ENCODE measurements around the gene TFB1M.
A peak's percentile ranks its signal among the peaks of the same experiment; 100 is the strongest.

TFB1M gene

DNA sequence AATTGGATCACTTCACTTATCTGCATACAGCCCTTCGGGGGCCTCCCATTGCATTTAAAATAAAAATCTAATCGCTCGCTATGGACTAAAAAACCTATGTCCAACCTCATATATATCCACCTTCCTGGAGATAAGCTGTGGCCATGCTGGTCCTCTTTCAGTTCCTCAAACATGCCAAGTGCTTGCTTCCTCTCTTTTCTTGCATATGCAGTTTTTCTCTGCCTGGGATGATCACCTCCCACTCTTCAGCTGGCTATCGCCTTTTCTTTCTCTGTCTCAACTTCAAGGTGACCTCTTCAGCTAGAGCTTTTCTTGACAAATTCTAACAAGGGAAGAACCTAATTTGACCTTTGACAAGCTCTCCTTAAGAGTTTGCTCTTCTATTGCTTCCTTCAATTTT lies 5.6 kb upstream of the TFB1M start:
- no peaks in the 10 kb centered on the region for H3K36me3 ChIP-seq (ENCODE audit: control insufficient read depth in 1 of 2, insufficient read depth in 2 of 2, low read depth in 1 of 2, low read length in 2 of 2)
- no peak overlapping the region for H2BK120ac ChIP-seq (ENCODE audit: low read depth, low read length)
- no peak overlapping the region for H2AFZ ChIP-seq (ENCODE audit: low read depth, low read length)
- H4K8ac ChIP-seq (ENCODE audit: low read length) = no peak overlapping the region
- H3K79me1 ChIP-seq (replicated peaks; ENCODE audit: low read length, poor library complexity, severe bottlenecking) = no peaks in the 10 kb centered on the region
- H2BK15ac ChIP-seq (ENCODE audit: low read depth, poor library complexity, severe bottlenecking) = no peak overlapping the region
- no peak overlapping the region for H3K18ac ChIP-seq (ENCODE audit: low read depth in 1 of 2, low read length in 2 of 2)
- WGBS = 94% methylated on average over 4 of the region's 4 CpGs
- no peak overlapping the region for H3K9ac ChIP-seq (ENCODE audit: low read length)
- no peak overlapping the region for H3K4ac ChIP-seq (ENCODE audit: low read depth in 1 of 2, low read length in 2 of 2)
- no peak overlapping the region for H3K4me3 ChIP-seq (ENCODE audit: insufficient read depth in 1 of 2, low read depth in 1 of 2, low read length in 2 of 2)
- no peak overlapping the region for H4K91ac ChIP-seq (ENCODE audit: low read length)
- no peak overlapping the region for H2BK5ac ChIP-seq (ENCODE audit: low read depth, low read length, poor library complexity, severe bottlenecking)
- no peak overlapping the region for H2AK5ac ChIP-seq (ENCODE audit: low read length, severe bottlenecking)
- no peak overlapping the region for H3K14ac ChIP-seq (ENCODE audit: low read length in 2 of 2)
- no peak overlapping the region for H3K27ac ChIP-seq (ENCODE audit: low read length, poor library complexity, severe bottlenecking)
- H3K27me3 ChIP-seq (ENCODE audit: control insufficient read depth in 1 of 2, insufficient read depth in 1 of 2, low read length in 2 of 2) = no peaks in the 10 kb centered on the region
- H3K9me3 ChIP-seq (ENCODE audit: control insufficient read depth, low read length) = no peaks in the 10 kb centered on the region
- no peak overlapping the region for H3K23ac ChIP-seq (ENCODE audit: low read length in 2 of 2)
- H2BK12ac ChIP-seq (ENCODE audit: low read length in 2 of 2) = no peak overlapping the region
- no peaks in the 10 kb centered on the region for H3K4me1 ChIP-seq (ENCODE audit: control insufficient read depth, insufficient read depth, low read depth, low read length)
- H3K4me2 ChIP-seq (ENCODE audit: low read length, poor library complexity, severe bottlenecking) = no peak overlapping the region
- DNase-seq = no peak

DNA sequence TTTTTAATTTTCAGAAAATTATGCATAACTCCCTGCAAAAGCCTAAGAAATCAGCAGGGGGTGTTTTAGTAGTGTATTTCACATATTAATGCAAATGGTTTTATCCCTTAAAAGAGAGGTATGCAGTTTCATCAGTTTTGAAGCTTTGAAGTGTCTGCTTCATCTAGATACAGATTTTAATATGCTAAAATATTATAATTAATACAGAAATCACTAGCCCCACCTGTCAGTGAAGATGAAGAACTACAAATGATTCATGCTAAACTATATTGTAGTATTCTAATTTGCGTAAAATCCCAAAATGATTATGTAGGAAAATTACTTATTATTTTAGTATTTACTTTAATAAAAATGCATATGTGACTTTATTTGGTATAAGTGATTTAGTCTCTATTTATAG lies 2.9 kb upstream of the TFB1M start:
- no peak overlapping the region for H3K23ac ChIP-seq (ENCODE audit: low read length in 2 of 2)
- no peak overlapping the region for H3K4me2 ChIP-seq (ENCODE audit: low read length, poor library complexity, severe bottlenecking)
- H2AFZ ChIP-seq (ENCODE audit: low read depth, low read length) = no peak overlapping the region
- no peak overlapping the region for H3K27ac ChIP-seq (ENCODE audit: low read length, poor library complexity, severe bottlenecking)
- H3K9ac ChIP-seq (ENCODE audit: low read length) = no peak overlapping the region
- no peaks in the 10 kb centered on the region for H3K9me3 ChIP-seq (ENCODE audit: control insufficient read depth, low read length)
- no peak overlapping the region for H2BK120ac ChIP-seq (ENCODE audit: low read depth, low read length)
- H4K91ac ChIP-seq (ENCODE audit: low read length) = no peak overlapping the region
- no peak overlapping the region for H2BK15ac ChIP-seq (ENCODE audit: low read depth, poor library complexity, severe bottlenecking)
- no peak overlapping the region for H4K8ac ChIP-seq (ENCODE audit: low read length)
- peaks cover 7% of the 10 kb centered on the region for H3K79me1 ChIP-seq (replicated peaks; ENCODE audit: low read length, poor library complexity, severe bottlenecking)
- no peaks in the 10 kb centered on the region for H3K4me1 ChIP-seq (ENCODE audit: control insufficient read depth, insufficient read depth, low read depth, low read length)
- H3K4ac ChIP-seq (ENCODE audit: low read depth in 1 of 2, low read length in 2 of 2) = no peak overlapping the region
- H3K27me3 ChIP-seq (ENCODE audit: control insufficient read depth in 1 of 2, insufficient read depth in 1 of 2, low read length in 2 of 2) = no peaks in the 10 kb centered on the region
- H3K36me3 ChIP-seq (ENCODE audit: control insufficient read depth in 1 of 2, insufficient read depth in 2 of 2, low read depth in 1 of 2, low read length in 2 of 2) = peaks cover 0 to 6% of the 10 kb centered on the region in 2 experiments
- H3K14ac ChIP-seq (ENCODE audit: low read length in 2 of 2) = no peak overlapping the region
- H2BK5ac ChIP-seq (ENCODE audit: low read depth, low read length, poor library complexity, severe bottlenecking) = no peak overlapping the region
- H3K18ac ChIP-seq (ENCODE audit: low read depth in 1 of 2, low read length in 2 of 2) = no peak overlapping the region
- DNase-seq = no peak
- no CpG with 5 or more reads among the region's 1 CpG for WGBS
- no peak overlapping the region for H2BK12ac ChIP-seq (ENCODE audit: low read length in 2 of 2)
- H2AK5ac ChIP-seq (ENCODE audit: low read length, severe bottlenecking) = no peak overlapping the region
- no peak overlapping the region for H3K4me3 ChIP-seq (ENCODE audit: insufficient read depth in 1 of 2, low read depth in 1 of 2, low read length in 2 of 2)

- Histone ChIP-seq H3K18ac (ENCODE audit: low read depth in 1 of 2, low read length in 2 of 2) (no peak overlapping the region), H3K4me3 (ENCODE audit: insufficient read depth in 1 of 2, low read depth in 1 of 2, low read length in 2 of 2) (no peak overlapping the region), H3K4ac (ENCODE audit: low read depth in 1 of 2, low read length in 2 of 2) (peak overlapping the region in 1 of 2 experiments; percentile 9), H3K36me3 (ENCODE audit: control insufficient read depth in 1 of 2, insufficient read depth in 2 of 2, low read depth in 1 of 2, low read length in 2 of 2) (peaks cover 0 to 6% of the 10 kb centered on the region in 2 experiments), H3K4me1 (ENCODE audit: control insufficient read depth, insufficient read depth, low read depth, low read length) (no peaks in the 10 kb centered on the region), H3K9ac (ENCODE audit: low read length) (peak overlapping the region; percentile 92), H2BK5ac (ENCODE audit: low read depth, low read length, poor library complexity, severe bottlenecking) (no peak overlapping the region), H4K8ac (ENCODE audit: low read length) (peak overlapping the region; percentile 3), H3K14ac (ENCODE audit: low read length in 2 of 2) (no peak overlapping the region), H2AFZ (ENCODE audit: low read depth, low read length) (no peak overlapping the region), H3K23ac (ENCODE audit: low read length in 2 of 2) (no peak overlapping the region), H3K79me1 (replicated peaks; ENCODE audit: low read length, poor library complexity, severe bottlenecking) (peaks cover 7% of the 10 kb centered on the region), H4K91ac (ENCODE audit: low read length) (no peak overlapping the region), H2BK12ac (ENCODE audit: low read length in 2 of 2) (no peak overlapping the region), H2BK15ac (ENCODE audit: low read depth, poor library complexity, severe bottlenecking) (no peak overlapping the region), H2AK5ac (ENCODE audit: low read length, severe bottlenecking) (no peak overlapping the region), H2BK120ac (ENCODE audit: low read depth, low read length) (no peak overlapping the region), H3K4me2 (ENCODE audit: low read length, poor library complexity, severe bottlenecking) (no peak overlapping the region), H3K27ac (ENCODE audit: low read length, poor library complexity, severe bottlenecking) (no peak overlapping the region), H3K9me3 (ENCODE audit: control insufficient read depth, low read length) (no peaks in the 10 kb centered on the region), H3K27me3 (ENCODE audit: control insufficient read depth in 1 of 2, insufficient read depth in 1 of 2, low read length in 2 of 2) (no peaks in the 10 kb centered on the region)
- no peak for DNase-seq
- no CpG with 5 or more reads among the region's 1 CpG for WGBS
Observed at GRCh38 chr6:155316419-155316818, 2.1 kb upstream of the TFB1M start.

DNA sequence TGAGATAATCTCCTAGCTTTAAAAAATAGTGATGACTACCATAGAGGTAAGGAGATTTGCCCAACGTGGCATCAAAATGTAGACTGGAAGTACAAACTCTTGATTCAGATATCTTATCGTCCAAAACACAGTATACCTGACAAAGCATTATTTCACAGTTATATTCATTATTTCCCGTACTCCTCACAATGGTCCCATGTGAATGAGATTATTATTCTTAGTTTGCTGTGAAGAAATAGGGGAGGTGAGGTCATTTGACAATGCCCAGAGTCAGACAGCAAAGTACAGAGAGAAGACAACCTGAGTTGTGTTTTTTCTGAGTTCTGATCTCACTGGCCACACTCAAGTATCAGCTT lies 1.2 kb upstream of the TFB1M start:
- peaks cover 7% of the 10 kb centered on the region for H3K79me1 ChIP-seq (replicated peaks; ENCODE audit: low read length, poor library complexity, severe bottlenecking)
- H4K8ac ChIP-seq (ENCODE audit: low read length) = no peak overlapping the region
- H2AFZ ChIP-seq (ENCODE audit: low read depth, low read length) = no peak overlapping the region
- no peak overlapping the region for H2BK12ac ChIP-seq (ENCODE audit: low read length in 2 of 2)
- WGBS = 80% methylated on average over 2 of the region's 3 CpGs
- DNase-seq = peak; percentile 53
- H3K27ac ChIP-seq (ENCODE audit: low read length, poor library complexity, severe bottlenecking) = peak overlapping the region; percentile 95
- no peak overlapping the region for H3K23ac ChIP-seq (ENCODE audit: low read length in 2 of 2)
- peak overlapping the region in 1 of 2 experiments; percentile 95 for H3K4me3 ChIP-seq (ENCODE audit: insufficient read depth in 1 of 2, low read depth in 1 of 2, low read length in 2 of 2)
- no peak overlapping the region for H2BK15ac ChIP-seq (ENCODE audit: low read depth, poor library complexity, severe bottlenecking)
- no peaks in the 10 kb centered on the region for H3K27me3 ChIP-seq (ENCODE audit: control insufficient read depth in 1 of 2, insufficient read depth in 1 of 2, low read length in 2 of 2)
- no peak overlapping the region for H2BK5ac ChIP-seq (ENCODE audit: low read depth, low read length, poor library complexity, severe bottlenecking)
- no peak overlapping the region for H3K18ac ChIP-seq (ENCODE audit: low read depth in 1 of 2, low read length in 2 of 2)
- H3K14ac ChIP-seq (ENCODE audit: low read length in 2 of 2) = no peak overlapping the region
- H3K4me1 ChIP-seq (ENCODE audit: control insufficient read depth, insufficient read depth, low read depth, low read length) = no peaks in the 10 kb centered on the region
- peaks cover 0 to 10% of the 10 kb centered on the region in 2 experiments for H3K36me3 ChIP-seq (ENCODE audit: control insufficient read depth in 1 of 2, insufficient read depth in 2 of 2, low read depth in 1 of 2, low read length in 2 of 2)
- no peak overlapping the region for H2AK5ac ChIP-seq (ENCODE audit: low read length, severe bottlenecking)
- peak overlapping the region; percentile 92 for H3K9ac ChIP-seq (ENCODE audit: low read length)
- H3K9me3 ChIP-seq (ENCODE audit: control insufficient read depth, low read length) = no peaks in the 10 kb centered on the region
- H4K91ac ChIP-seq (ENCODE audit: low read length) = no peak overlapping the region
- H3K4me2 ChIP-seq (ENCODE audit: low read length, poor library complexity, severe bottlenecking) = no peak overlapping the region
- no peak overlapping the region for H3K4ac ChIP-seq (ENCODE audit: low read depth in 1 of 2, low read length in 2 of 2)
- no peak overlapping the region for H2BK120ac ChIP-seq (ENCODE audit: low read depth, low read length)

Data from mesenchymal stem cell (in vitro differentiated cells and primary cell).